ENCODE data around the gene ITGB6.

GRCh38 chr2:160232905-160233475 is 32.9 kb upstream of the ITGB6 start:
- TF ChIP-seq CTCF (IDR thresholded peaks at IDR 0.05; ENCODE audit: low read depth, low read length, poor library complexity, severe bottlenecking) = no peak
- TF ChIP-seq EZH2phosphoT487 (IDR thresholded peaks at IDR 0.05; ENCODE audit: borderline replicate concordance, low read length) = no peak

Measured in DOHH2 (cell line).